NCI-H82 (cell line): ENCODE results near the gene MED9.

Source experiments
- DNase-seq: peaks from one replicate; lab custom pipeline; 2025; lab: John Stamatoyannopoulos, UW

Gene MED9

GRCh38 chr17:17537311-17538099 lies 60.7 kb downstream of the MED9 start:
- DNase-seq, result no peak

- DNase-seq, result peak; percentile 41
Measured at GRCh38 chr17:17538417-17539391, 61.9 kb downstream of the MED9 start.

- DNase-seq, result no peak
Measured at GRCh38 chr17:17539591-17539990, 62.8 kb downstream of the MED9 start.

GRCh38 chr17:17540278-17540906 lies 63.6 kb downstream of the MED9 start:
- DNase-seq, result peak; percentile 42

GRCh38 chr17:17540935-17541639 lies 64.3 kb downstream of the MED9 start:
- DNase-seq, result no peak

GRCh38 chr17:17541640-17542001 lies 64.8 kb downstream of the MED9 start:
- DNase-seq, result no peak
